GM12864 (cell line): ENCODE measurements around the gene NRXN2.
A peak's percentile ranks its signal among the peaks of the same experiment; 100 is the strongest.

Experiments
- DNase-seq: peaks from one replicate; pipeline ENCODE4 v3.0.0-alpha.2; 2011; ENCODE audit warnings: low read depth
- H3K4me3 ChIP-seq: 2 replicates; pipeline ENCODE4 v1.5.1; 2011; ENCODE audit warnings: mild to moderate bottlenecking, low read depth, low read length, control low read depth
- CTCF ChIP-seq: IDR thresholded peaks from 2 replicates; pipeline ENCODE4 v1.5.1; 2011; ENCODE audit warnings: low read depth, mild to moderate bottlenecking, moderate library complexity, low read length, control low read depth, inconsistent platforms; ENCODE audit errors: missing control alignments

NRXN2 gene

GRCh38 chr11:64655941-64656601 is 66.9 kb downstream of the NRXN2 start:
- no peak overlapping the region for H3K4me3 ChIP-seq
- DNase-seq: no peak
- no peak for TF ChIP-seq CTCF

- TF ChIP-seq CTCF: no peak
- H3K4me3 ChIP-seq: no peak overlapping the region
- no peak for DNase-seq
Observed at GRCh38 chr11:64654958-64655541, 67.9 kb downstream of the NRXN2 start.

GRCh38 chr11:64654439-64654838 is 68.6 kb downstream of the NRXN2 start:
- no peak overlapping the region for H3K4me3 ChIP-seq
- no peak for DNase-seq
- no peak for TF ChIP-seq CTCF

- TF ChIP-seq CTCF: no peak
- H3K4me3 ChIP-seq: no peak overlapping the region
- no peak for DNase-seq
Observed at GRCh38 chr11:64653388-64653973, 69.5 kb downstream of the NRXN2 start.

- DNase-seq: no peak
- TF ChIP-seq CTCF: peak; percentile 97
Observed at GRCh38 chr11:64652586-64653387, 70.2 kb downstream of the NRXN2 start.

GRCh38 chr11:64650923-64651523 is 72.0 kb downstream of the NRXN2 start:
- DNase-seq: no peak
- peak; percentile 68 for TF ChIP-seq CTCF
- no peak overlapping the region for H3K4me3 ChIP-seq

More at GRCh38 chr11:64652586-64653387, 70.2 kb downstream of the NRXN2 start:
- no peak overlapping the region for H3K4me3 ChIP-seq
